Activated B cell treated with CpG ODN at 0.5 μM for 24 hours (primary cell): Measurements from ENCODE around the gene PRKRIP1. TPM values are rescaled to one million over a fixed set of nuclear protein-coding genes. Genes with fewer than 3 reads are reported as not detected.
"Not testable (repeated sequence)": the region's sequence is repeated elsewhere in the genome, so short reads cannot be mapped to it uniquely, and the experiment has no call there.

Experiments
- ATAC-seq: fragments of 200-7000 bp; cut with Tn5 transposase; one replicate; pipeline ENCODE4 v1.10.0; 2021; ENCODE audit warnings: low read depth, mild to moderate bottlenecking, moderate library complexity
- CTCF ChIA-PET: fragments of 350-600 bp; sonication (Branson Sonifier 250); formaldehyde crosslinking; loops from one replicate; lab custom pipeline; 2021; ENCODE audit warnings: antibody characterized with exemption; lab: Charles Lee
- POLR2A ChIA-PET: fragments of 350-600 bp; sonication (Branson Sonifier 250); formaldehyde crosslinking; loops from one replicate; lab custom pipeline; 2021; ENCODE audit warnings: antibody characterized with exemption; lab: Charles Lee
- DNase-seq: peaks from one replicate; pipeline ENCODE4 v3.0.0; 2022
- H3K27ac Mint-ChIP-seq: one replicate; pipeline ENCODE4 v1.8.0; 2020; ENCODE audit warnings: mixed read lengths
- H3K27me3 Mint-ChIP-seq: one replicate; pipeline ENCODE4 v1.8.0; 2021; ENCODE audit warnings: mixed read lengths
- H3K36me3 Mint-ChIP-seq: one replicate; pipeline ENCODE4 v1.8.0; 2021; ENCODE audit warnings: low read depth, mixed read lengths
- H3K4me1 Mint-ChIP-seq: one replicate; pipeline ENCODE4 v1.8.0; 2021; ENCODE audit warnings: mixed read lengths
- H3K4me3 Mint-ChIP-seq: one replicate; pipeline ENCODE4 v1.8.0; 2020; ENCODE audit warnings: mild to moderate bottlenecking, mixed read lengths
- H3K9me3 Mint-ChIP-seq: one replicate; pipeline ENCODE4 v1.8.0; 2020; ENCODE audit warnings: mixed read lengths
- CTCF ChIP-seq: fragments of 200-600 bp; IDR thresholded peaks from one replicate; pipeline ENCODE4 v1.8.0; 2022; ENCODE audit warnings: antibody characterized with exemption, mild to moderate bottlenecking
- intact Hi-C: fragments of 100-400 bp; cut with micrococcal nuclease; formaldehyde crosslinking; loops from one replicate; pipeline ENCODE4 v1.15.1; 2024
- total RNA-seq: library from RNA; stranded (reverse); gene quantifications from 2 replicates; pipeline ENCODE4 v1.2.3, GENCODE V29; 2022

Gene PRKRIP1
- total RNA-seq, 1 donor from 2014 or later: 39.7 TPM

GRCh38 chr7:102398543-102398942, 2.4 kb downstream of the PRKRIP1 start:
- H3K4me3 Mint-ChIP-seq: no peak overlapping the region
- H3K4me1 Mint-ChIP-seq: peaks cover 32% of the 10 kb centered on the region
- H3K27me3 Mint-ChIP-seq: no peaks in the 10 kb centered on the region
- no peak for ATAC-seq
- no peak for DNase-seq
- ChIA-PET POLR2A (interaction anchor here (1.0 to 4.9 kb wide), 2 partner anchors 44 to 110 kb away, joined by 4 to 34 read pairs; partner anchors contain the start of gene SH2B2), CTCF (interaction anchor here (1.6 kb wide), 1 partner anchor 9 kb away, joined by 3 read pairs; no protein-coding TSS in a partner anchor)
- no peak for TF ChIP-seq CTCF
- peaks cover 49% of the 10 kb centered on the region for H3K36me3 Mint-ChIP-seq
- intact Hi-C loops: loop anchor here (5.0 to 10.0 kb wide), 2 partner anchors 36 to 654 kb away; no protein-coding TSS in a partner anchor
- no peak overlapping the region for H3K27ac Mint-ChIP-seq
- H3K9me3 Mint-ChIP-seq: no peaks in the 10 kb centered on the region

GRCh38 chr7:102400360-102400759, 4.2 kb downstream of the PRKRIP1 start:
- no peak for TF ChIP-seq CTCF
- ATAC-seq (no peak), DNase-seq (no peak)
- Mint-ChIP-seq H3K27ac (no peak overlapping the region), H3K4me3 (no peak overlapping the region), H3K4me1 (peaks cover 39% of the 10 kb centered on the region), H3K27me3 (no peaks in the 10 kb centered on the region), H3K36me3 (peaks cover 61% of the 10 kb centered on the region), H3K9me3 (no peaks in the 10 kb centered on the region)
- ChIA-PET POLR2A (no interaction called here), CTCF (interaction anchor here (0.9 to 1.2 kb wide), 4 partner anchors 9 to 71 kb away, joined by 3 to 5 read pairs (median 3); no protein-coding TSS in a partner anchor)
- intact Hi-C loops: no loop called here

- intact Hi-C loops: no loop called here
- peaks cover 31% of the 10 kb centered on the region for H3K4me1 Mint-ChIP-seq
- no peak overlapping the region for H3K4me3 Mint-ChIP-seq
- peaks cover 83% of the 10 kb centered on the region for H3K36me3 Mint-ChIP-seq
- CTCF ChIA-PET: interaction anchor here (1.2 to 11.1 kb wide), 4 partner anchors 11 to 69 kb away, joined by 5 to 219 read pairs (median 18); no protein-coding TSS in a partner anchor
- no peaks in the 10 kb centered on the region for H3K27me3 Mint-ChIP-seq
- POLR2A ChIA-PET: interaction anchor here (1.8 to 32.9 kb wide), 4 partner anchors 12 to 41 kb away, joined by 6 to 886 read pairs (median 130); partner anchors contain the start of gene ORAI2
- no peak for ATAC-seq
- H3K27ac Mint-ChIP-seq: no peak overlapping the region
- no peak for TF ChIP-seq CTCF
- no peaks in the 10 kb centered on the region for H3K9me3 Mint-ChIP-seq
- no peak for DNase-seq
Observed at GRCh38 chr7:102403563-102403962, 7.4 kb downstream of the PRKRIP1 start.

- Mint-ChIP-seq H3K4me3 (no peak overlapping the region), H3K27ac (no peak overlapping the region)
Observed at GRCh38 chr7:102404005-102404861, 8.1 kb downstream of the PRKRIP1 start.

GRCh38 chr7:102404862-102405188, 8.7 kb downstream of the PRKRIP1 start:
- intact Hi-C loops: loop anchor here (1.0 to 2.0 kb wide), 3 partner anchors 16 to 59 kb away; partner anchors contain the start of genes ALKBH4 and LRWD1
- not testable (repeated sequence) for H3K27me3 Mint-ChIP-seq, H3K27ac Mint-ChIP-seq, ATAC-seq, H3K9me3 Mint-ChIP-seq, H3K4me3 Mint-ChIP-seq, DNase-seq
- H3K36me3 Mint-ChIP-seq: peaks cover 86% of the 10 kb centered on the region
- ChIA-PET CTCF (interaction anchor here (0.6 to 11.1 kb wide), 12 partner anchors 8 to 118 kb away, joined by 3 to 219 read pairs (median 7); partner anchors contain the start of genes ALKBH4, LRWD1, ORAI2 and PRKRIP1), POLR2A (interaction anchor here (0.8 to 32.9 kb wide), 10 partner anchors 8 to 125 kb away, joined by 3 to 886 read pairs (median 5); partner anchors contain the start of gene ORAI2)
- peaks cover 39% of the 10 kb centered on the region for H3K4me1 Mint-ChIP-seq

More at GRCh38 chr7:102404005-102404861, 8.1 kb downstream of the PRKRIP1 start:
- Mint-ChIP-seq H3K9me3 (peaks cover 2% of the 10 kb centered on the region), H3K36me3 (peaks cover 86% of the 10 kb centered on the region), H3K4me1 (peaks cover 37% of the 10 kb centered on the region), H3K27me3 (no peaks in the 10 kb centered on the region)
- POLR2A ChIA-PET: interaction anchor here (0.8 to 32.9 kb wide), 10 partner anchors 8 to 125 kb away, joined by 3 to 886 read pairs (median 5); partner anchors contain the start of gene ORAI2
- CTCF ChIA-PET: interaction anchor here (0.5 to 11.1 kb wide), 14 partner anchors 8 to 117 kb away, joined by 3 to 219 read pairs (median 5); partner anchors contain the start of genes ALKBH4, LRWD1, ORAI2 and PRKRIP1
- DNase-seq (no peak), ATAC-seq (peak; percentile 94)
- intact Hi-C loops: loop anchor here (1.0 to 2.0 kb wide), 3 partner anchors 17 to 60 kb away; partner anchors contain the start of genes ALKBH4 and LRWD1
- TF ChIP-seq CTCF: no peak
